ENCODE results near the gene TRDN.

Gene TRDN

DNA sequence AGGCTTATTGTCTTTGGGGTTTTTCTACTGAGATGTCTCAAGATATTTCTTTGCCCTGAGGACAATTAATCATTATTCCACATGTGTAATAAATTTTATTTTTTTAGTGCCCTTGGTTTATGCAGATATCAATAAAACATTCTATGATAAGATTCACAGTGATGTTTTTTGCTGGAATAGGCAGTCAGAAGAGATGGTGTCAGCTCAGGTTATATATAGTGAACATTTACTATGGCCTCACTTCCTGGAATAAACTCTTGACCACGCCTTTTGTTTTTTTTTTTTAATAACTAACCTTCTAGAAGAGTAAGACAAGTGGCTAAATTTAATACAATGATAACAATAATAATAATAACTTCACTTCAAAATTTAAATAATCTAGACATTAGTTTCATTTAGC lies 209.7 kb downstream of the TRDN start:
- WGBS, 2 experiments: no CpG with 5 or more reads among the region's 1 CpG
- Histone ChIP-seq H3K27me3 (ENCODE audit: control insufficient read depth, insufficient read depth, low read length, poor library complexity, severe bottlenecking) (no peaks in the 10 kb centered on the region), H3K36me3 (ENCODE audit: control insufficient read depth, insufficient read depth, low read length) (no peaks in the 10 kb centered on the region), H3K4me1 (ENCODE audit: control insufficient read depth, insufficient read depth, low read length) (no peaks in the 10 kb centered on the region), H3K27ac (ENCODE audit: insufficient read depth, low read depth, low read length, poor library complexity, severe bottlenecking) (no peak overlapping the region), H3K4me3 (ENCODE audit: insufficient read depth, low read depth, low read length) (no peak overlapping the region), H3K9me3 (ENCODE audit: control insufficient read depth, low read length) (no peaks in the 10 kb centered on the region)

DNA sequence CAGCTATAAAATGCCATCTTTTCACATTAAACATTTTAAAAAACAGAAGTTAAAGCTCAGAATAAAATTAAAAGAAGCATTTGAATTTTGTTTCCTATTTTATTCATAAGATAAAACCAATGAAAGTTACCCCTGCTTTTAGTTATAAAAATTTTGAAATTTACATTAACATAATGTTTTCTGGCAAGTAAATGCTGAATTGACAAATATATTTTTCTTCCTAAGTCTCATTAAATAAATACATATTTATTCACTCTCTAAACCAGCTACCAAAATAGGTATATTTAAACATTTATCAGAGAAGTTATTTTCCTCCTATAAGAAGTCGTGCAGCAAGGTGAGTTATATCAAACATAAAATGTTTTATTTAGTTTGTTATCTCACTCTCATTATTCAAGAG lies 213.6 kb downstream of the TRDN start:
- WGBS, 2 experiments: no CpG with 5 or more reads among the region's 1 CpG
- H3K36me3 ChIP-seq (ENCODE audit: control insufficient read depth, insufficient read depth, low read length): no peaks in the 10 kb centered on the region
- H3K9me3 ChIP-seq (ENCODE audit: control insufficient read depth, low read length): no peaks in the 10 kb centered on the region
- H3K4me1 ChIP-seq (ENCODE audit: control insufficient read depth, insufficient read depth, low read length): no peaks in the 10 kb centered on the region
- no peak overlapping the region for H3K4me3 ChIP-seq (ENCODE audit: insufficient read depth, low read depth, low read length)
- H3K27me3 ChIP-seq (ENCODE audit: control insufficient read depth, insufficient read depth, low read length, poor library complexity, severe bottlenecking): no peaks in the 10 kb centered on the region
- H3K27ac ChIP-seq (ENCODE audit: insufficient read depth, low read depth, low read length, poor library complexity, severe bottlenecking): no peak overlapping the region

DNA sequence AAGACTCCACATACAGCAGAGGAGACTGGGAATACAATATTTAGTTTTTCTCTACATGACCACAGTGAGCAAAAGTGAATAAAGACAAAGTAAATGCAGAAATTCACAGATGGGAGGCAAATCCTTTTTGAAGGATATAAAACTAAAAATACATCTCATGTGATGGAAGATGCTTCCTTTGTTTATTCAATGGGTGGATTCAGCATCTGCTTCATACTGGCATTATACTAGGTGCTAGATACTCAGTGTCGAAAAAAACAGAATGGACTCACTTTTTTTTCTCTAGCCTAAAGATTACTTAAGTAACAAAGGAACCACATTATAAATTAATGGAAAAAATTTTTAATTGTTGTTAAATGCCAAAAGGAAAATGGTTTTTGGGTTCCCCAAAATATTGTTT lies 216.2 kb downstream of the TRDN start:
- no peak overlapping the region for H3K4me3 ChIP-seq (ENCODE audit: insufficient read depth, low read depth, low read length)
- H3K27ac ChIP-seq (ENCODE audit: insufficient read depth, low read depth, low read length, poor library complexity, severe bottlenecking): no peak overlapping the region
- H3K4me1 ChIP-seq (ENCODE audit: control insufficient read depth, insufficient read depth, low read length): no peaks in the 10 kb centered on the region
- 86 to 100% methylated on average over 1 of the region's 1 CpG for WGBS, 2 experiments
- H3K27me3 ChIP-seq (ENCODE audit: control insufficient read depth, insufficient read depth, low read length, poor library complexity, severe bottlenecking): no peaks in the 10 kb centered on the region
- no peaks in the 10 kb centered on the region for H3K36me3 ChIP-seq (ENCODE audit: control insufficient read depth, insufficient read depth, low read length)
- no peaks in the 10 kb centered on the region for H3K9me3 ChIP-seq (ENCODE audit: control insufficient read depth, low read length)

DNA sequence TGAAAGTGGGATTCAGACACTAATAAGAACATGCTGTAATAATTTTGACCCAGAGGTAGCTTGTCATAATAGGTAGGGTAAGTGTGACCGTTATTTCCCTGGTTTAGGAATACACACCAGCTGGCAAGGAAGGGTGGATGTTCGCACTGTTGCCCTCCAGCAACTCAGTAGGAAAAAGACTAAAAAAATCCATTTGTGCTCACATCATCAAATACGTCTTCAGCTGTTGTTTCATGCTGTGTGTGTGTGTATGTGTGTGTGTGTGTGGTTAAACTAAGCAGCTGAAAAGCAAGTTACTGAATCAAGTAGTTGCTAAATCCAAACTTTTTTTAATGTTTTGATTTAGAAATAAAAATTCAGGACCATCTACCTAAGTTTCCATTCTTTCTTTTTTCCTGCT lies 218.7 kb downstream of the TRDN start:
- 91 to 94% methylated on average over 2 to 3 of the region's 3 CpGs for WGBS, 2 experiments
- H3K4me1 ChIP-seq (ENCODE audit: control insufficient read depth, insufficient read depth, low read length): no peaks in the 10 kb centered on the region
- H3K36me3 ChIP-seq (ENCODE audit: control insufficient read depth, insufficient read depth, low read length): no peaks in the 10 kb centered on the region
- H3K27me3 ChIP-seq (ENCODE audit: control insufficient read depth, insufficient read depth, low read length, poor library complexity, severe bottlenecking): no peaks in the 10 kb centered on the region
- H3K27ac ChIP-seq (ENCODE audit: insufficient read depth, low read depth, low read length, poor library complexity, severe bottlenecking): no peak overlapping the region
- no peak overlapping the region for H3K4me3 ChIP-seq (ENCODE audit: insufficient read depth, low read depth, low read length)
- H3K9me3 ChIP-seq (ENCODE audit: control insufficient read depth, low read length): no peaks in the 10 kb centered on the region

DNA sequence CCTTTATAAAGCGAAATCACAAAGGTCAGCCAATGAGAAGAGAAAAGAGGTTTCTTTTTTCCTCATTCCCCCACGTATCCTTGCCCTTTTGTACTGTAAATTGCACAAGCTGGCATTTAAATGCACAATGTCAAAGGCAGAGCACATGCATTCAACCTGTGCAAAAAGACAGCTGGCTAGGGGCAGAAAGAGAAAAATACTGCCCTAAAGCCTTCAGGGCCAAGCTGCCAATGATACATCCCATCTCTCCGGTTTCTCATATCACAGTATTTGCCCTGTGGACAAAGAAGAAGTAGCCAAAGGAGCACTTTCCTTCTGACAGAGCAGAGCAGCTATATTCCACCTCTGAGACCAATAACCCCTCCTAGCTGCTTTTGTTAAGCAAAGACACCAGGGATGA lies 219.2 kb downstream of the TRDN start:
- no peaks in the 10 kb centered on the region for H3K9me3 ChIP-seq (ENCODE audit: control insufficient read depth, low read length)
- WGBS, 2 experiments: 77 to 81% methylated on average over 3 of the region's 3 CpGs
- H3K4me3 ChIP-seq (ENCODE audit: insufficient read depth, low read depth, low read length): no peak overlapping the region
- H3K36me3 ChIP-seq (ENCODE audit: control insufficient read depth, insufficient read depth, low read length): no peaks in the 10 kb centered on the region
- no peaks in the 10 kb centered on the region for H3K4me1 ChIP-seq (ENCODE audit: control insufficient read depth, insufficient read depth, low read length)
- H3K27me3 ChIP-seq (ENCODE audit: control insufficient read depth, insufficient read depth, low read length, poor library complexity, severe bottlenecking): no peaks in the 10 kb centered on the region
- H3K27ac ChIP-seq (ENCODE audit: insufficient read depth, low read depth, low read length, poor library complexity, severe bottlenecking): no peak overlapping the region

DNA sequence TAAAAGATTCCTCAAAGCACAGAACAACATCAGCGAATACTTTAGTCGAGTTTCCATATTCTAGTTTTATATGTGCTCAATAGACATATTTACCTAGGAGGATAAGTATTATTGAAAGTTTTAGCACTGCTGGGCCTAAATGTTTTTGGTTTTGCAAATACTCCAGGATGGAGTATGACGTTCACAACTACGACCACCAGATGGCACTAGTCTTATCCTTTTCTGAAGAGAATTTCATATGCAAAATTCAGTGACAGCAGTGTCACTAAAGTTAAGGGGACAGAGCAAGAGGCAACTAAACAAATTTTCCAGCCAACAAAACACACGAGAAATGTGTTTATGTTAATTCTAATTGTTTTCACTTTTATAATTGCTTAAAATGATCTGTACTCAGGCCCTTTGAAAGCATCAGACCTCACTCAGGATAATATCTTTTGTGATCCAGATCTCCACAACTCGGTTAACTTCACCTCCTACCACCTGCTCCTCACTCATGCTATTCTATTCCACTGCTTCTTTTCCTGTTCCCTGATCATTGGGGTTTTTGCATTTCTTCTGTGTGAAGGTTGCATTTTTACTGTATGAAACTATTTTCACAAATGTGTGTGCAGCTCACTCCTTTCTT lies 220.8 kb downstream of the TRDN start:
- no peak overlapping the region for H3K27ac ChIP-seq (ENCODE audit: insufficient read depth, low read depth, low read length, poor library complexity, severe bottlenecking)
- no peaks in the 10 kb centered on the region for H3K36me3 ChIP-seq (ENCODE audit: control insufficient read depth, insufficient read depth, low read length)
- 24 to 33% methylated on average over 3 to 4 of the region's 6 CpGs for WGBS, 2 experiments
- no peaks in the 10 kb centered on the region for H3K4me1 ChIP-seq (ENCODE audit: control insufficient read depth, insufficient read depth, low read length)
- no peak overlapping the region for H3K4me3 ChIP-seq (ENCODE audit: insufficient read depth, low read depth, low read length)
- H3K9me3 ChIP-seq (ENCODE audit: control insufficient read depth, low read length): no peaks in the 10 kb centered on the region
- H3K27me3 ChIP-seq (ENCODE audit: control insufficient read depth, insufficient read depth, low read length, poor library complexity, severe bottlenecking): no peaks in the 10 kb centered on the region

DNA sequence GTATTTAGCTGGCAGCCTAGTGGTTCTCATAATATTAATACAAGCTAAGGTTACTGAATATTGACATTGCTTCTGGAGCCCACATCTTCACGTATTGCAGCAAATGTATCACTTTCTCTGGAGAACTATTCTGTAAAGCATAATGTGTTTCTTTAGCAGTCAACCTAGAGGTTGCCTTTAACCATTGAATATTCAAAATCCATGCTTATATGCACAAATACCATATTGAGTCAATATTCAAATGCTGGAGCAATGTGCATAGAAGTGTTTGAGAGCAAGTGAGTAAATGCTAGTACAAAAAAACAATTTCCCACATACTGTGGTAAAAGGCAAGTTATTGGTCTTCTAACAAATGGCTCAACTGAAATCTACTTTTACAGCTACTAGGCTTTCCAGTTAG lies 231.8 kb downstream of the TRDN start:
- Histone ChIP-seq H3K27me3 (ENCODE audit: control insufficient read depth, insufficient read depth, low read length, poor library complexity, severe bottlenecking) (no peaks in the 10 kb centered on the region), H3K9me3 (ENCODE audit: control insufficient read depth, low read length) (no peaks in the 10 kb centered on the region), H3K4me3 (ENCODE audit: insufficient read depth, low read depth, low read length) (no peak overlapping the region), H3K4me1 (ENCODE audit: control insufficient read depth, insufficient read depth, low read length) (no peaks in the 10 kb centered on the region), H3K27ac (ENCODE audit: insufficient read depth, low read depth, low read length, poor library complexity, severe bottlenecking) (no peak overlapping the region), H3K36me3 (ENCODE audit: control insufficient read depth, insufficient read depth, low read length) (no peaks in the 10 kb centered on the region)
- WGBS, 2 experiments: 100% methylated on average over 1 of the region's 1 CpG; no CpG with 5 or more reads in 1 of the 2 experiments

DNA sequence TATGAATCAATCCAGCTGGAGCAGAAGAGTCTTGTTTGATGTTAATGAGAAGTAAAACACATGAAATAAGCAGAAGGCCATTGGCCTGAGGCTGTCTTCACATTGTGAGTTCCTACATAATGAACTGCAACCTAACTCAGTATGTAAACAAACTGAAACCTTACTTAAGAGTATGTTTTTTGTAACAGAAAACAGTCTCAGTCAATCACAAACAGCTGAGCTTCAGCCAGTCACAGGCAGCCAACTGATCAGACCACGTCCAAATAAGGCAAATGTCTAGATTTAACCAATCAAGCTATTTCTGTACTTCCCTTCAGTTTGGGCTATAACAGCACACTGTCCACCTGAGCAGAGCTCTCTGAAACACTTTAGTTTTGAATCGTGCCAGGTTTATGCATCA lies 234.7 kb downstream of the TRDN start:
- Histone ChIP-seq H3K36me3 (ENCODE audit: control insufficient read depth, insufficient read depth, low read length) (no peaks in the 10 kb centered on the region), H3K27me3 (ENCODE audit: control insufficient read depth, insufficient read depth, low read length, poor library complexity, severe bottlenecking) (no peaks in the 10 kb centered on the region)
- 87 to 98% methylated on average over 1 to 2 of the region's 2 CpGs for WGBS, 2 experiments

DNA sequence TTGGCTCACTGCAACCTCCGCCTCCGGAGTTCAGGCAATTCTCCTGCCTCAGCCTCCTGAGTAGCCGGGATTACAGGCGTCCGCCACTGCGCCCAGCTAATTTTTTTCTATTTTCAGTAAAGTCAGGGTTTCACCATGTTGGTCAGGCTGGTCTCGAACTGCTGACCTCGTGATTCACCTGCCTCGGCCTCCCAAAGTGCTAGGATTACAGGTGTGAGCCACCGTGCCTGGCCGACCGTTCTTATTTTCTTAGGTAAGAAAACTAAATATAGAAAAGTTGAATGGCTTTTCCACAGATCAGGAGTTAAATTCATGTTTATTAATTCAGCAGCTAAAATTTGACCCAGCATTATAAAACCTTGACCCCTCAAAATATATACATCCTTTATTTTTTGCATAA lies 238.7 kb downstream of the TRDN start:
- Histone ChIP-seq H3K27ac (ENCODE audit: insufficient read depth, low read depth, low read length, poor library complexity, severe bottlenecking) (no peak overlapping the region), H3K4me3 (ENCODE audit: insufficient read depth, low read depth, low read length) (no peak overlapping the region), H3K27me3 (ENCODE audit: control insufficient read depth, insufficient read depth, low read length, poor library complexity, severe bottlenecking) (no peaks in the 10 kb centered on the region), H3K9me3 (ENCODE audit: control insufficient read depth, low read length) (no peaks in the 10 kb centered on the region), H3K36me3 (ENCODE audit: control insufficient read depth, insufficient read depth, low read length) (no peaks in the 10 kb centered on the region), H3K4me1 (ENCODE audit: control insufficient read depth, insufficient read depth, low read length) (no peaks in the 10 kb centered on the region)
- WGBS, 2 experiments: 94 to 96% methylated on average over 12 of the region's 12 CpGs

More for the DNA sequence above, 234.7 kb downstream of the TRDN start:
- Histone ChIP-seq H3K27ac (ENCODE audit: insufficient read depth, low read depth, low read length, poor library complexity, severe bottlenecking) (no peak overlapping the region), H3K9me3 (ENCODE audit: control insufficient read depth, low read length) (no peaks in the 10 kb centered on the region), H3K4me1 (ENCODE audit: control insufficient read depth, insufficient read depth, low read length) (no peaks in the 10 kb centered on the region), H3K4me3 (ENCODE audit: insufficient read depth, low read depth, low read length) (no peak overlapping the region)

DNA sequence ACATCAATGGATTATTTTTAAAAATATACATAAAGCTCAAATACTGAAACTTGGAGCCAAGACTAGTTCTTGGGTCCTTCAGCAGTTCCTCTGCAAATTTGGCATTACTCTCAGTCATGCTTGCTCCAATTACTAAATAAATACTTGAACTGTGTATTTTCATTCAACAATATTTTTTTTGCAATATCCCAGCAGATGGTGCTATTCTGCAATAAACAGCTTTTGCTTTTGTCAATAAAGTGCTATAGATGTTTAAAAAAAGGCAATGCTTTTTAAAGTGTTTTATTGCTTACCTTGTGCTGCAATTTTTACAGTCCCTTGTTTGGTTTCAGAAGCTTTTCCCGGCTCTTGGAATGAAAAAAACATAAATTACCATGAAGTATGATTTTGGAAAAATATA lies 243.4 kb downstream of the TRDN start:
- WGBS, 2 experiments: 88% methylated on average over 1 of the region's 1 CpG; no CpG with 5 or more reads in 1 of the 2 experiments
- no peak overlapping the region for H3K4me3 ChIP-seq (ENCODE audit: insufficient read depth, low read depth, low read length)

DNA sequence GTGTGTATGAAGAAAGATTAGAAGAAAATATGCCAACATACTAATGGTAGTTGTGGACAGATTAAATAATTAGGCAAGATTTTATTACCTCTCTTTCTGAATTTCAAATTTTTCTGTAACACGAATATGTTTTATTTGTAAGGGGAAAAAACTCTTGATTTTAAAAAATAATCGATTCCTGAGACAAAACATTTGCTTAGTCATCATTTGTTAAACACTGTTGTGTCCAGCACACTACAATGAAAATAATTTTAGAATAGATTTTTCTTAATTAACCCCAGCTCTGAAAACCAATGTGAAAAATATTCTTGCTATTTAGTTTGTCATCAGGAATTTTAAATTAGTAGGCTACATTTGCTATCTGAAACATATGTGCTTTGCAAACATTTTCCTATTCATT lies 253.0 kb downstream of the TRDN start:
- no peaks in the 10 kb centered on the region for H3K9me3 ChIP-seq (ENCODE audit: control insufficient read depth, low read length)
- 88% methylated on average over 1 of the region's 2 CpGs; no CpG with 5 or more reads in 1 of the 2 experiments for WGBS, 2 experiments
- no peaks in the 10 kb centered on the region for H3K27me3 ChIP-seq (ENCODE audit: control insufficient read depth, insufficient read depth, low read length, poor library complexity, severe bottlenecking)
- H3K4me3 ChIP-seq (ENCODE audit: insufficient read depth, low read depth, low read length): no peak overlapping the region
- H3K4me1 ChIP-seq (ENCODE audit: control insufficient read depth, insufficient read depth, low read length): no peaks in the 10 kb centered on the region
- no peaks in the 10 kb centered on the region for H3K36me3 ChIP-seq (ENCODE audit: control insufficient read depth, insufficient read depth, low read length)
- H3K27ac ChIP-seq (ENCODE audit: insufficient read depth, low read depth, low read length, poor library complexity, severe bottlenecking): no peak overlapping the region

More for the DNA sequence above, 243.4 kb downstream of the TRDN start:
- no peaks in the 10 kb centered on the region for H3K36me3 ChIP-seq (ENCODE audit: control insufficient read depth, insufficient read depth, low read length)
- no peaks in the 10 kb centered on the region for H3K27me3 ChIP-seq (ENCODE audit: control insufficient read depth, insufficient read depth, low read length, poor library complexity, severe bottlenecking)
- no peak overlapping the region for H3K27ac ChIP-seq (ENCODE audit: insufficient read depth, low read depth, low read length, poor library complexity, severe bottlenecking)
- no peaks in the 10 kb centered on the region for H3K9me3 ChIP-seq (ENCODE audit: control insufficient read depth, low read length)
- no peaks in the 10 kb centered on the region for H3K4me1 ChIP-seq (ENCODE audit: control insufficient read depth, insufficient read depth, low read length)
